Neural cell (in vitro differentiated cells): ENCODE data around the gene MRPL52. TPM values are rescaled to one million over a fixed set of nuclear protein-coding genes. Genes with fewer than 3 reads are reported as not detected.

Experiments
- H2AFZ ChIP-seq: fragments of 200-600, 300-800 bp; sonication (generic), shearing (Covaris generic); 2 replicates; pipeline ENCODE4 v1.6.0; 2014; ENCODE audit warnings: low read depth, mild to moderate bottlenecking, antibody characterized with exemption, low read length, moderate library complexity
- H3F3A ChIP-seq: fragments of 200-600 bp; shearing (Covaris generic); 2 replicates; pipeline ENCODE4 v1.6.1; 2016; ENCODE audit warnings: mild to moderate bottlenecking, moderate library complexity, mixed read lengths, antibody characterized with exemption, low read length; ENCODE audit not compliant: insufficient read depth, poor library complexity, severe bottlenecking
- H3K27ac ChIP-seq: fragments of 200-600, 300-800 bp; sonication (generic), shearing (Covaris generic); 2 replicates; pipeline ENCODE4 v1.5.1; 2014; ENCODE audit warnings: mild to moderate bottlenecking, low read length, moderate library complexity
- H3K27me3 ChIP-seq: fragments of 300-800, 200-600 bp; sonication (generic), shearing (Covaris generic); 2 replicates; pipeline ENCODE4 v1.6.0; 2014; ENCODE audit warnings: mild to moderate bottlenecking, low read depth, low read length, moderate library complexity; ENCODE audit not compliant: insufficient read depth
- H3K36me3 ChIP-seq: fragments of 300-800, 200-600 bp; sonication (generic), shearing (Covaris generic); 2 replicates; pipeline ENCODE4 v1.5.1; 2014; ENCODE audit warnings: mild to moderate bottlenecking, antibody characterized with exemption, low read length, moderate library complexity; ENCODE audit not compliant: insufficient read depth
- H3K4me2 ChIP-seq: fragments of 300-800, 200-600 bp; sonication (generic), shearing (Covaris generic); 2 replicates; pipeline ENCODE4 v1.6.0; 2014; ENCODE audit warnings: mild to moderate bottlenecking, low read length
- H3K4me3 ChIP-seq: fragments of 300-800, 200-600 bp; sonication (generic), shearing (Covaris generic); 2 replicates; pipeline ENCODE4 v1.5.1; 2014; ENCODE audit warnings: mild to moderate bottlenecking, low read length, moderate library complexity
- H3K79me2 ChIP-seq: fragments of 200-600 bp; shearing (Covaris generic); replicated peaks from 2 replicates; pipeline ENCODE4 v1.6.0; 2014; ENCODE audit warnings: mild to moderate bottlenecking, low read length, moderate library complexity; ENCODE audit not compliant: insufficient read depth
- H3K9ac ChIP-seq: fragments of 300-800, 200-600 bp; sonication (generic), shearing (Covaris generic); 2 replicates; pipeline ENCODE4 v1.6.1; 2016; ENCODE audit warnings: mild to moderate bottlenecking, low read length, mixed read lengths
- H3K9me2 ChIP-seq: fragments of 200-600 bp; shearing (Covaris generic); 2 replicates; pipeline ENCODE4 v1.6.1; 2016; ENCODE audit warnings: mild to moderate bottlenecking, low read length, mixed read lengths; ENCODE audit not compliant: insufficient read depth
- H3K9me3 ChIP-seq: fragments of 200-600, 300-800 bp; sonication (generic), shearing (Covaris generic); 2 replicates; pipeline ENCODE4 v1.6.1; 2016; ENCODE audit warnings: mild to moderate bottlenecking, mixed run types, low read length, moderate library complexity, mixed read lengths
- H4K20me1 ChIP-seq: fragments of 200-600 bp; shearing (Covaris generic); 2 replicates; pipeline ENCODE4 v1.6.1; 2016; ENCODE audit warnings: mild to moderate bottlenecking, mixed run types; ENCODE audit not compliant: insufficient read depth
- CTCF ChIP-seq: fragments of 450-650 bp; IDR thresholded peaks from 2 replicates; pipeline ENCODE4 v1.5.1; 2014; ENCODE audit warnings: antibody characterized with exemption, mild to moderate bottlenecking, moderate library complexity; ENCODE audit not compliant: poor library complexity, severe bottlenecking
- EP300 ChIP-seq: fragments of 450-650 bp; conservative IDR thresholded peaks from 2 replicates; pipeline ENCODE4 v1.6.1; 2014; ENCODE audit warnings: antibody characterized with exemption, mild to moderate bottlenecking, moderate library complexity; ENCODE audit not compliant: poor library complexity, severe bottlenecking
- EZH2 ChIP-seq: fragments of 200-600, 300-800 bp; shearing (Covaris generic), sonication (generic); IDR thresholded peaks from 2 replicates; pipeline ENCODE4 v1.6.1; 2014; ENCODE audit warnings: antibody characterized with exemption, low read length, borderline replicate concordance, mild to moderate bottlenecking; ENCODE audit not compliant: insufficient read depth, poor library complexity, severe bottlenecking
- MXI1 ChIP-seq: fragments of 450-650 bp; conservative IDR thresholded peaks from 2 replicates; pipeline ENCODE4 v1.6.1; 2014; ENCODE audit warnings: antibody characterized with exemption, mild to moderate bottlenecking; ENCODE audit not compliant: poor library complexity, severe bottlenecking
- POLR2AphosphoS5 ChIP-seq: IDR thresholded peaks from 2 replicates; pipeline ENCODE4 v1.6.1; 2012
- RAD21 ChIP-seq: fragments of 450-650 bp; conservative IDR thresholded peaks from 2 replicates; pipeline ENCODE4 v1.6.1; 2014; ENCODE audit warnings: antibody characterized with exemption, mild to moderate bottlenecking, moderate library complexity
- SMC3 ChIP-seq: fragments of 450-650 bp; conservative IDR thresholded peaks from 2 replicates; pipeline ENCODE4 v1.6.1; 2014; ENCODE audit warnings: antibody characterized with exemption, mild to moderate bottlenecking, moderate library complexity; ENCODE audit not compliant: poor library complexity
- TAF1 ChIP-seq: IDR thresholded peaks from 2 replicates; pipeline ENCODE4 v1.6.1; 2012; ENCODE audit warnings: low read depth
- polyA plus RNA-seq: library from polyadenylated mRNA; depleted of rRNA; stranded (reverse); fragments of >200 nt; gene quantifications from 2 replicates; pipeline ENCODE4 v1.2.3, GENCODE V29; 2014
- TF ChIP-seq, protein P1 (sequence below): IDR thresholded peaks from 2 replicates; pipeline ENCODE4 v1.6.1; 2012; ENCODE audit warnings: borderline replicate concordance

MRPL52 gene
- polyA plus RNA-seq, 1 donor from 2014 or later: 161 TPM

- Histone ChIP-seq H3K27ac (no peak overlapping the region), H4K20me1 (no peaks in the 10 kb centered on the region), H3K27me3 (peaks cover 16% of the 10 kb centered on the region), H3K4me3 (no peak overlapping the region), H2AFZ (no peak overlapping the region), H3K79me2 (no peaks in the 10 kb centered on the region), H3K36me3 (no peaks in the 10 kb centered on the region), H3K9me3 (no peaks in the 10 kb centered on the region), H3F3A (no peaks in the 10 kb centered on the region), H3K4me2 (no peak overlapping the region), H3K9me2 (no peaks in the 10 kb centered on the region), H3K9ac (no peak overlapping the region)
- TF ChIP-seq POLR2AphosphoS5 (no peak), EP300 (no peak), TAF1 (no peak), EZH2 (no peak), MXI1 (no peak), SMC3 (no peak), CTCF (no peak), RAD21 (no peak)
- TF ChIP-seq, protein P1, sequence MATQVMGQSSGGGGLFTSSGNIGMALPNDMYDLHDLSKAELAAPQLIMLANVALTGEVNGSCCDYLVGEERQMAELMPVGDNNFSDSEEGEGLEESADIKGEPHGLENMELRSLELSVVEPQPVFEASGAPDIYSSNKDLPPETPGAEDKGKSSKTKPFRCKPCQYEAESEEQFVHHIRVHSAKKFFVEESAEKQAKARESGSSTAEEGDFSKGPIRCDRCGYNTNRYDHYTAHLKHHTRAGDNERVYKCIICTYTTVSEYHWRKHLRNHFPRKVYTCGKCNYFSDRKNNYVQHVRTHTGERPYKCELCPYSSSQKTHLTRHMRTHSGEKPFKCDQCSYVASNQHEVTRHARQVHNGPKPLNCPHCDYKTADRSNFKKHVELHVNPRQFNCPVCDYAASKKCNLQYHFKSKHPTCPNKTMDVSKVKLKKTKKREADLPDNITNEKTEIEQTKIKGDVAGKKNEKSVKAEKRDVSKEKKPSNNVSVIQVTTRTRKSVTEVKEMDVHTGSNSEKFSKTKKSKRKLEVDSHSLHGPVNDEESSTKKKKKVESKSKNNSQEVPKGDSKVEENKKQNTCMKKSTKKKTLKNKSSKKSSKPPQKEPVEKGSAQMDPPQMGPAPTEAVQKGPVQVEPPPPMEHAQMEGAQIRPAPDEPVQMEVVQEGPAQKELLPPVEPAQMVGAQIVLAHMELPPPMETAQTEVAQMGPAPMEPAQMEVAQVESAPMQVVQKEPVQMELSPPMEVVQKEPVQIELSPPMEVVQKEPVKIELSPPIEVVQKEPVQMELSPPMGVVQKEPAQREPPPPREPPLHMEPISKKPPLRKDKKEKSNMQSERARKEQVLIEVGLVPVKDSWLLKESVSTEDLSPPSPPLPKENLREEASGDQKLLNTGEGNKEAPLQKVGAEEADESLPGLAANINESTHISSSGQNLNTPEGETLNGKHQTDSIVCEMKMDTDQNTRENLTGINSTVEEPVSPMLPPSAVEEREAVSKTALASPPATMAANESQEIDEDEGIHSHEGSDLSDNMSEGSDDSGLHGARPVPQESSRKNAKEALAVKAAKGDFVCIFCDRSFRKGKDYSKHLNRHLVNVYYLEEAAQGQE: no peak
These were observed 46.1 kb downstream of the MRPL52 start for GRCh38 chr14:22875748-22876319.

GRCh38 chr14:22877000-22877501, 47.4 kb downstream of the MRPL52 start:
- H3K9me3 ChIP-seq: no peaks in the 10 kb centered on the region
- H3K27ac ChIP-seq: no peak overlapping the region
- no peak overlapping the region for H3K4me3 ChIP-seq
- peaks cover 5% of the 10 kb centered on the region for H3K27me3 ChIP-seq
- no peak for TF ChIP-seq SMC3
- no peak for TF ChIP-seq EZH2
- TF ChIP-seq RAD21: no peak
- TF ChIP-seq POLR2AphosphoS5: no peak
- TF ChIP-seq TAF1: no peak
- no peak for TF ChIP-seq EP300
- TF ChIP-seq CTCF: no peak
- TF ChIP-seq, protein P1: no peak
- no peaks in the 10 kb centered on the region for H3K79me2 ChIP-seq
- no peaks in the 10 kb centered on the region for H3K36me3 ChIP-seq
- H3K9me2 ChIP-seq: no peaks in the 10 kb centered on the region
- no peak overlapping the region for H2AFZ ChIP-seq
- H4K20me1 ChIP-seq: no peaks in the 10 kb centered on the region
- H3K9ac ChIP-seq: no peak overlapping the region
- no peaks in the 10 kb centered on the region for H3F3A ChIP-seq
- H3K4me2 ChIP-seq: no peak overlapping the region
